Esophagus squamous epithelium (tissue), 4 donors: ENCODE results near the gene LRRTM1.

Experiments
- POLR2A ChIP-seq, 4 donors: fragments of 450-650 bp; IDR thresholded peaks; one replicate each; pipeline ENCODE4 v1.6.1; 2017; ENCODE audit warnings: antibody characterized with exemption in 4 of 4, mild to moderate bottlenecking in 4 of 4, moderate library complexity in 3 of 4
- TF ChIP-seq, protein P1 (sequence below), 6 experiments: fragments of 450-650 bp in 4 of 6; fragments of 200-600 bp in 2 of 6; sonication (generic) in 2 of 6; IDR thresholded peaks; one replicate each; pipeline ENCODE4 v1.5.1; 2016 to 2019; ENCODE audit warnings: antibody characterized with exemption in 6 of 6, mild to moderate bottlenecking in 4 of 6, moderate library complexity in 4 of 6

DNA sequence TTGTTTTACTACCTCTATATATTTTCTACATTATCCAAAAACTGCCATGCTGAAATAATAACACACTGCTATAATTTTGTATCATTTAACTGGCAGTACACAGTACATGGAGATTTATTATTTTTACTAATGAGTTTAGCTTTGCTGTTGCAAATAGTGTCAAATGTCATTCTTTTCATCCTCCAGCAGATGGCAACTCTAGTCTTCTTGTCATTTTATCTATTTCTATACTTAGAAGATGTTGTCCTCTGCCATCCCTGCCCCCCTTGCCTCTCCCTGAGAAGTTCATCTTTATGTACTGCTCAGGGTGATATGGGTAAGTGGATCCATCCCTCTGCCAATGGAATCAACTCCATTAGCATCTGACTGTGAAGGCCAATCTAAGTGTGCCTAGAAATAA lies 21.7 kb upstream of the LRRTM1 start:
- TF ChIP-seq, protein P1, sequence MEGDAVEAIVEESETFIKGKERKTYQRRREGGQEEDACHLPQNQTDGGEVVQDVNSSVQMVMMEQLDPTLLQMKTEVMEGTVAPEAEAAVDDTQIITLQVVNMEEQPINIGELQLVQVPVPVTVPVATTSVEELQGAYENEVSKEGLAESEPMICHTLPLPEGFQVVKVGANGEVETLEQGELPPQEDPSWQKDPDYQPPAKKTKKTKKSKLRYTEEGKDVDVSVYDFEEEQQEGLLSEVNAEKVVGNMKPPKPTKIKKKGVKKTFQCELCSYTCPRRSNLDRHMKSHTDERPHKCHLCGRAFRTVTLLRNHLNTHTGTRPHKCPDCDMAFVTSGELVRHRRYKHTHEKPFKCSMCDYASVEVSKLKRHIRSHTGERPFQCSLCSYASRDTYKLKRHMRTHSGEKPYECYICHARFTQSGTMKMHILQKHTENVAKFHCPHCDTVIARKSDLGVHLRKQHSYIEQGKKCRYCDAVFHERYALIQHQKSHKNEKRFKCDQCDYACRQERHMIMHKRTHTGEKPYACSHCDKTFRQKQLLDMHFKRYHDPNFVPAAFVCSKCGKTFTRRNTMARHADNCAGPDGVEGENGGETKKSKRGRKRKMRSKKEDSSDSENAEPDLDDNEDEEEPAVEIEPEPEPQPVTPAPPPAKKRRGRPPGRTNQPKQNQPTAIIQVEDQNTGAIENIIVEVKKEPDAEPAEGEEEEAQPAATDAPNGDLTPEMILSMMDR (IDR thresholded peaks at IDR 0.05), result peak in 1 of 6 experiments; percentile 29
- no peak for TF ChIP-seq POLR2A (IDR thresholded peaks at IDR 0.05)
